ENCODE results near the gene SYCP1. TPM values are rescaled to one million over a fixed set of nuclear protein-coding genes. Genes with fewer than 3 reads are reported as not detected.

Gene SYCP1
- total RNA-seq, 4 donors from 2014 or later, result 0.35 TPM; not detected in 3

GRCh38 chr1:114861384-114861783 is 6.7 kb downstream of the SYCP1 start:
- DNase-seq, result no peak
- Histone ChIP-seq H3K4me3 (no peak overlapping the region), H3K27ac (no peak overlapping the region), H3K9me3 (no peaks in the 10 kb centered on the region), H3K4me1 (no peaks in the 10 kb centered on the region), H3K27me3 (peaks cover 0 to 4% of the 10 kb centered on the region in 2 donors), H3K36me3 (no peaks in the 10 kb centered on the region)
- intact Hi-C loops (cut with DNase I; ENCODE audit: low total_unique reads), result no loop called here
- TF ChIP-seq CTCF (IDR thresholded peaks at IDR 0.05), result no peak
- no peak for TF ChIP-seq POLR2A (IDR thresholded peaks at IDR 0.05)

GRCh38 chr1:114892194-114892918 is 37.7 kb downstream of the SYCP1 start:
- intact Hi-C loops (cut with DNase I; ENCODE audit: low total_unique reads), result no loop called here

GRCh38 chr1:114896795-114897194 is 42.1 kb downstream of the SYCP1 start:
- TF ChIP-seq POLR2A (IDR thresholded peaks at IDR 0.05) (no peak), CTCF (IDR thresholded peaks at IDR 0.05) (no peak)
- Histone ChIP-seq H3K27me3 (no peaks in the 10 kb centered on the region), H3K27ac (no peak overlapping the region), H3K36me3 (no peaks in the 10 kb centered on the region), H3K9me3 (no peaks in the 10 kb centered on the region), H3K4me1 (no peaks in the 10 kb centered on the region), H3K4me3 (no peak overlapping the region)
- intact Hi-C loops (cut with DNase I; ENCODE audit: low total_unique reads), result no loop called here
- no peak for DNase-seq

More at GRCh38 chr1:114892194-114892918, 37.7 kb downstream of the SYCP1 start:
- no peak for DNase-seq
- TF ChIP-seq CTCF (IDR thresholded peaks at IDR 0.05), result no peak
- no peak for TF ChIP-seq POLR2A (IDR thresholded peaks at IDR 0.05)
- H3K4me3 ChIP-seq, result no peak overlapping the region
- no peaks in the 10 kb centered on the region for H3K9me3 ChIP-seq
- no peaks in the 10 kb centered on the region for H3K4me1 ChIP-seq
- H3K36me3 ChIP-seq, result no peaks in the 10 kb centered on the region
- no peaks in the 10 kb centered on the region for H3K27me3 ChIP-seq
- H3K27ac ChIP-seq, result no peak overlapping the region

GRCh38 chr1:114901814-114902213 is 47.2 kb downstream of the SYCP1 start:
- H3K4me3 ChIP-seq, result no peak overlapping the region
- intact Hi-C loops (cut with DNase I; ENCODE audit: low total_unique reads), result no loop called here
- no peaks in the 10 kb centered on the region for H3K9me3 ChIP-seq
- DNase-seq, result no peak
- no peaks in the 10 kb centered on the region for H3K27me3 ChIP-seq
- H3K36me3 ChIP-seq, result no peaks in the 10 kb centered on the region
- H3K4me1 ChIP-seq, result no peaks in the 10 kb centered on the region
- H3K27ac ChIP-seq, result no peak overlapping the region
- TF ChIP-seq CTCF (IDR thresholded peaks at IDR 0.05) (no peak), POLR2A (IDR thresholded peaks at IDR 0.05) (no peak)

GRCh38 chr1:114902343-114902742 is 47.7 kb downstream of the SYCP1 start:
- H3K9me3 ChIP-seq, result no peaks in the 10 kb centered on the region
- H3K4me3 ChIP-seq, result no peak overlapping the region
- TF ChIP-seq CTCF (IDR thresholded peaks at IDR 0.05) (no peak), POLR2A (IDR thresholded peaks at IDR 0.05) (no peak)
- DNase-seq, result no peak
- no peak overlapping the region for H3K27ac ChIP-seq
- no peaks in the 10 kb centered on the region for H3K36me3 ChIP-seq
- intact Hi-C loops (cut with DNase I; ENCODE audit: low total_unique reads), result no loop called here
- H3K27me3 ChIP-seq, result no peaks in the 10 kb centered on the region
- no peaks in the 10 kb centered on the region for H3K4me1 ChIP-seq

All from uterus (tissue), 4 donors.